HCT116 (cell line): ENCODE data around the gene SEMA3E. TPM values are rescaled to one million over a fixed set of nuclear protein-coding genes. Genes with fewer than 3 reads are reported as not detected.

ENCODE experiments used
- ATAC-seq: fragments of 200-7000 bp; cut with Tn5 transposase; 2 replicates; pipeline ENCODE4 v1.9.1; 2020; ENCODE audit warnings: mild to moderate bottlenecking, moderate library complexity
- BruUV-seq: library from RNA; stranded (reverse); fragments of 400-500 nt; replicated peaks from 2 replicates; lab custom pipeline; 2021; lab: Mats Ljungman, UMichigan
- CTCF ChIA-PET: fragments of 300-600 bp; sonication (Branson Sonifier 250); formaldehyde crosslinking; loops from one replicate; lab custom pipeline; 2021; ENCODE audit warnings: antibody characterized with exemption; lab: Charles Lee
- POLR2A ChIA-PET: fragments of 300-600, 350-600 bp; sonication (Branson Sonifier 250); formaldehyde crosslinking; loops from one replicate; lab custom pipeline; 2021; ENCODE audit warnings: antibody characterized with exemption; lab: Charles Lee
- RAD21 ChIA-PET, 2 experiments: fragments of 300-600 bp; sonication (Branson Sonifier 250); formaldehyde crosslinking; loops; one replicate each; lab custom pipeline; 2023; ENCODE audit warnings: low total read pairs in 2 of 2; ENCODE audit not compliant: uncharacterized antibody in 2 of 2, unreplicated experiment in 2 of 2, low non-redundant PET in 1 of 2; lab: Charles Lee
- DNase-seq: peaks from one replicate; pipeline ENCODE4 v3.0.0-alpha.2; 2010; ENCODE audit warnings: low read depth, low spot score
- H2AFZ ChIP-seq: fragments of 200-600 bp; shearing (Covaris generic), sonication (generic); 2 replicates; pipeline ENCODE4 v1.6.1; 2017; ENCODE audit warnings: low read depth, mixed run types, mixed read lengths, antibody characterized with exemption, low read length; ENCODE audit not compliant: poor library complexity, severe bottlenecking
- H3K27ac ChIP-seq: 2 replicates; pipeline ENCODE4 v1.5.1; 2012; ENCODE audit warnings: low read depth, low read length
- H3K27me3 ChIP-seq: fragments of 200-600 bp; sonication (generic); 2 replicates; pipeline ENCODE4 v1.6.1; 2016; ENCODE audit warnings: mixed run types, low read length, mixed read lengths; ENCODE audit not compliant: insufficient read depth
- H3K36me3 ChIP-seq, 2 experiments: fragments of 200-500 bp in 1 of 2; fragments of 200-600 bp in 1 of 2; sonication (Bioruptor generic) in 1 of 2; sonication (generic) in 1 of 2; 2 replicates each; pipeline versions ENCODE4 v1.5.1 to v1.6.1; 2014 to 2016; ENCODE audit warnings: low read length in 2 of 2, inconsistent platforms in 1 of 2, mixed read lengths in 1 of 2, mixed run types in 1 of 2; ENCODE audit not compliant: insufficient read depth in 2 of 2, control insufficient read depth in 1 of 2
- H3K4me1 ChIP-seq, 2 experiments: fragments of 200-600 bp in 1 of 2; sonication (generic) in 1 of 2; 2 replicates each; pipeline versions ENCODE4 v1.5.1 to v1.6.1; 2012 to 2017; ENCODE audit warnings: low read length in 2 of 2, inconsistent platforms in 1 of 2, mild to moderate bottlenecking in 1 of 2, mixed read lengths in 1 of 2, mixed run types in 1 of 2, moderate library complexity in 1 of 2; ENCODE audit not compliant: insufficient read depth in 2 of 2, control insufficient read depth in 1 of 2
- H3K4me2 ChIP-seq: fragments of 200-600 bp; sonication (generic); 2 replicates; pipeline ENCODE4 v1.6.1; 2017; ENCODE audit warnings: mixed run types, low read length, mixed read lengths
- H3K4me3 ChIP-seq, 2 experiments: fragments of 200-600 bp in 1 of 2; sonication (generic) in 1 of 2; replicated peaks in 1 of 2; 2 replicates each; pipeline ENCODE4 v1.5.1; 2011 to 2016; ENCODE audit warnings: low read length in 2 of 2, control low read depth in 1 of 2, low read depth in 1 of 2, mild to moderate bottlenecking in 1 of 2, mixed read lengths in 1 of 2, mixed run types in 1 of 2
- H3K79me2 ChIP-seq: fragments of 200-600 bp; sonication (generic); 2 replicates; pipeline ENCODE4 v1.6.1; 2017; ENCODE audit warnings: mild to moderate bottlenecking, mixed run types, low read length, moderate library complexity, mixed read lengths; ENCODE audit not compliant: insufficient read depth
- H3K9ac ChIP-seq: fragments of 200-600 bp; sonication (generic); 2 replicates; pipeline ENCODE4 v1.6.1; 2016; ENCODE audit warnings: low read length, mixed read lengths
- H3K9me2 ChIP-seq: fragments of 200-600 bp; sonication (generic), shearing (Covaris generic); 2 replicates; pipeline ENCODE4 v1.6.1; 2017; ENCODE audit warnings: mixed run types, mild to moderate bottlenecking, moderate library complexity; ENCODE audit not compliant: insufficient read depth
- H3K9me3 ChIP-seq, 2 experiments: fragments of 200-500 bp in 1 of 2; fragments of 200-600 bp in 1 of 2; sonication (Bioruptor generic) in 1 of 2; sonication (generic) in 1 of 2; 2 replicates each; pipeline ENCODE4 v1.6.1; 2014 to 2017; ENCODE audit warnings: low read length in 2 of 2, mixed read lengths in 2 of 2, inconsistent platforms in 1 of 2, low read depth in 1 of 2, mild to moderate bottlenecking in 1 of 2, mixed run types in 1 of 2, moderate library complexity in 1 of 2; ENCODE audit not compliant: control insufficient read depth in 1 of 2, insufficient read depth in 1 of 2
- H4K20me1 ChIP-seq: fragments of 200-600 bp; sonication (generic), shearing (Covaris generic); 2 replicates; pipeline ENCODE4 v1.6.1; 2017; ENCODE audit warnings: mixed run types, mild to moderate bottlenecking, moderate library complexity; ENCODE audit not compliant: insufficient read depth
- CBX3 ChIP-seq: IDR thresholded peaks from 2 replicates; pipeline ENCODE4 v1.6.1; 2012; ENCODE audit warnings: low read depth
- CEBPB ChIP-seq: IDR thresholded peaks from 2 replicates; pipeline ENCODE4 v1.6.1; 2012; ENCODE audit warnings: low read depth
- ELF1 ChIP-seq: IDR thresholded peaks from 2 replicates; pipeline ENCODE4 v1.6.1; 2012; ENCODE audit warnings: low read depth, borderline replicate concordance
- EZH2 ChIP-seq: fragments of 200-600 bp; sonication (generic); IDR thresholded peaks from 2 replicates; pipeline ENCODE4 v1.6.1; 2017; ENCODE audit warnings: antibody characterized with exemption, mixed run types
- MAX ChIP-seq: IDR thresholded peaks from 2 replicates; pipeline ENCODE4 v1.6.1; 2012
- POLR2AphosphoS5 ChIP-seq: IDR thresholded peaks from 2 replicates; pipeline ENCODE4 v1.6.1; 2011; ENCODE audit warnings: mild to moderate bottlenecking, low read depth, low read length, moderate library complexity
- REST ChIP-seq: IDR thresholded peaks from 2 replicates; pipeline ENCODE4 v1.6.1; 2012; ENCODE audit warnings: low read depth
- SIN3A ChIP-seq: IDR thresholded peaks from 2 replicates; pipeline ENCODE4 v1.6.1; 2012; ENCODE audit warnings: low read depth
- TCF7L2 ChIP-seq: IDR thresholded peaks from 2 replicates; pipeline ENCODE4 v1.7.0; 2011; ENCODE audit warnings: borderline replicate concordance, inconsistent platforms; ENCODE audit not compliant: insufficient read depth, insufficient read length; ENCODE audit errors: extremely low read depth
- intact Hi-C: fragments of 100-400 bp; cut with micrococcal nuclease; formaldehyde crosslinking; loops from 2 replicates; pipeline ENCODE4 v1.10.0; 2022
- total RNA-seq: library from RNA; stranded (reverse); gene quantifications from one replicate; pipeline ENCODE4 v1.2.1, GENCODE V29; 2021; ENCODE audit not compliant: unreplicated experiment

The SEMA3E gene
- total RNA-seq, 1 experiment from 2014 or later = 1.6 TPM

GRCh38 chr7:83324596-83324995 lies 324.3 kb downstream of the SEMA3E start:
- Histone ChIP-seq H3K27me3 (no peaks in the 10 kb centered on the region), H3K4me3 (no peak overlapping the region), H3K9me2 (no peaks in the 10 kb centered on the region), H3K36me3 (no peaks in the 10 kb centered on the region), H3K9ac (no peak overlapping the region), H3K4me1 (no peaks in the 10 kb centered on the region), H4K20me1 (no peaks in the 10 kb centered on the region), H3K27ac (no peak overlapping the region), H3K4me2 (no peak overlapping the region), H3K79me2 (no peaks in the 10 kb centered on the region), H2AFZ (no peak overlapping the region), H3K9me3 (no peaks in the 10 kb centered on the region)
- intact Hi-C loops = no loop called here
- POLR2A ChIA-PET = no interaction called here
- TF ChIP-seq CBX3 (no peak), CEBPB (no peak), MAX (no peak), SIN3A (no peak), EZH2 (no peak), POLR2AphosphoS5 (no peak), REST (no peak), TCF7L2 (no peak), ELF1 (no peak)
- RAD21 ChIA-PET = no interaction called here
- CTCF ChIA-PET = no interaction called here
- DNase-seq = no peak
- ATAC-seq = no peak
- BruUV-seq = no TSS peak
